ENCODE results near the gene AEN. TPM values are rescaled to one million over a fixed set of nuclear protein-coding genes. Genes with fewer than 3 reads are reported as not detected.

The AEN gene
- total RNA-seq, 1 donor from 2014 or later: 90.6 TPM

DNA sequence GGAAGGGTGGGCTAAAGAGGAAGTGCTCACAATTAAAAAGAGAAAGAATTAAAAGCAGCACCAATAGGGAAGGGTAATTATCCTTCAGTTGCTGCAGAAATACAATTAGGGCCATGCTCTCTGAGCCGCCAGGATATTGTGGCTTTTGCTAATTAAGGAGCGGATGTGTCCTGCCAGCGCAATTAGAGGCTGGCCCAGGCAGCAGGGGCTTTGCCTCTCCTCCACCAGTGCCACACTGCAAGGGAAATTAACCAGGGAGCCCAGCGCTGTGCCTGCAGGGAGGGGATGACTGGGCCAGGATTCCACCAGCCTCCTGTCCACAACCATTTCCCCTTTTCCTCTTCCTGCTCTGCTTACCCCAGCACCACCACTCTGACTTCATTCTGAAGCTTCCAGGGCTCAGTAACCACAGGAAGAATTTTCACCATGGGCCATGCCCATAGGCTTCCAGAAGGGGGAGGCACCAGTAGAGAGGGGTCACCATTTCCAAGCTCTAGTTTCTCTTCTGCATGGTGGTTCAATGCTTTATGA is 10.4 kb upstream of the AEN start:
- H3K36me3 ChIP-seq (ENCODE audit: insufficient read depth, low read length): no peaks in the 10 kb centered on the region
- no peaks in the 10 kb centered on the region for H4K20me1 ChIP-seq (ENCODE audit: insufficient read depth, low read length)
- H3K4me2 ChIP-seq (ENCODE audit: low read length): no peak overlapping the region
- H2AFZ ChIP-seq (ENCODE audit: low read depth, low read length): no peak overlapping the region
- no peak for TF ChIP-seq EZH2 (IDR thresholded peaks at IDR 0.05; ENCODE audit: insufficient read depth, low read length)
- TF ChIP-seq, protein P1, sequence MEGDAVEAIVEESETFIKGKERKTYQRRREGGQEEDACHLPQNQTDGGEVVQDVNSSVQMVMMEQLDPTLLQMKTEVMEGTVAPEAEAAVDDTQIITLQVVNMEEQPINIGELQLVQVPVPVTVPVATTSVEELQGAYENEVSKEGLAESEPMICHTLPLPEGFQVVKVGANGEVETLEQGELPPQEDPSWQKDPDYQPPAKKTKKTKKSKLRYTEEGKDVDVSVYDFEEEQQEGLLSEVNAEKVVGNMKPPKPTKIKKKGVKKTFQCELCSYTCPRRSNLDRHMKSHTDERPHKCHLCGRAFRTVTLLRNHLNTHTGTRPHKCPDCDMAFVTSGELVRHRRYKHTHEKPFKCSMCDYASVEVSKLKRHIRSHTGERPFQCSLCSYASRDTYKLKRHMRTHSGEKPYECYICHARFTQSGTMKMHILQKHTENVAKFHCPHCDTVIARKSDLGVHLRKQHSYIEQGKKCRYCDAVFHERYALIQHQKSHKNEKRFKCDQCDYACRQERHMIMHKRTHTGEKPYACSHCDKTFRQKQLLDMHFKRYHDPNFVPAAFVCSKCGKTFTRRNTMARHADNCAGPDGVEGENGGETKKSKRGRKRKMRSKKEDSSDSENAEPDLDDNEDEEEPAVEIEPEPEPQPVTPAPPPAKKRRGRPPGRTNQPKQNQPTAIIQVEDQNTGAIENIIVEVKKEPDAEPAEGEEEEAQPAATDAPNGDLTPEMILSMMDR (IDR thresholded peaks at IDR 0.05; ENCODE audit: insufficient read depth, low read depth, low read length): no peak
- FAIRE-seq: no peak
- Mint-ChIP-seq H3K27me3 (ENCODE audit: low read depth, unreplicated experiment) (peaks cover 42% of the 10 kb centered on the region), H3K9me3 (ENCODE audit: unreplicated experiment) (peaks cover 3% of the 10 kb centered on the region), H3K4me1 (ENCODE audit: low read depth, unreplicated experiment) (peaks cover 23% of the 10 kb centered on the region), H3K4me3 (ENCODE audit: unreplicated experiment) (no peak overlapping the region), H3K27ac (ENCODE audit: unreplicated experiment) (no peak overlapping the region), H3K36me3 (ENCODE audit: low read depth, unreplicated experiment) (peaks cover 2% of the 10 kb centered on the region)
- H3K4me3 ChIP-seq (ENCODE audit: insufficient read depth, low read depth, low read length): no peak overlapping the region
- H3K79me2 ChIP-seq (ENCODE audit: insufficient read depth, low read length): no peaks in the 10 kb centered on the region
- peaks cover 31% of the 10 kb centered on the region for H3K27me3 ChIP-seq (ENCODE audit: insufficient read depth, low read length)
- H3K27ac ChIP-seq (ENCODE audit: low read depth, low read length): no peak overlapping the region
- DNase-seq (ENCODE audit: low read depth): no peak
- H3K9ac ChIP-seq (ENCODE audit: low read length): no peak overlapping the region
- H3K4me1 ChIP-seq (ENCODE audit: insufficient read depth, low read length): peaks cover 9% of the 10 kb centered on the region
- no peaks in the 10 kb centered on the region for H3K9me3 ChIP-seq (ENCODE audit: insufficient read depth, low read depth, low read length)

GRCh38 chr15:88612186-88612796 is 8.8 kb upstream of the AEN start:
- H3K27me3 ChIP-seq (ENCODE audit: insufficient read depth, low read length): peaks cover 16% of the 10 kb centered on the region
- no peak for FAIRE-seq
- Mint-ChIP-seq H3K4me1 (ENCODE audit: low read depth, unreplicated experiment) (peaks cover 23% of the 10 kb centered on the region), H3K4me3 (ENCODE audit: unreplicated experiment) (no peak overlapping the region), H3K27me3 (ENCODE audit: low read depth, unreplicated experiment) (peaks cover 27% of the 10 kb centered on the region), H3K36me3 (ENCODE audit: low read depth, unreplicated experiment) (peaks cover 2% of the 10 kb centered on the region), H3K27ac (ENCODE audit: unreplicated experiment) (peak overlapping the region; percentile 43), H3K9me3 (ENCODE audit: unreplicated experiment) (no peaks in the 10 kb centered on the region)
- H4K20me1 ChIP-seq (ENCODE audit: insufficient read depth, low read length): no peaks in the 10 kb centered on the region
- no peak for DNase-seq (ENCODE audit: low read depth)
- no peaks in the 10 kb centered on the region for H3K9me3 ChIP-seq (ENCODE audit: insufficient read depth, low read depth, low read length)
- H3K36me3 ChIP-seq (ENCODE audit: insufficient read depth, low read length): no peaks in the 10 kb centered on the region
- no peak overlapping the region for H3K4me3 ChIP-seq (ENCODE audit: insufficient read depth, low read depth, low read length)
- no peak overlapping the region for H3K9ac ChIP-seq (ENCODE audit: low read length)
- no peak overlapping the region for H3K27ac ChIP-seq (ENCODE audit: low read depth, low read length)
- TF ChIP-seq EZH2 (IDR thresholded peaks at IDR 0.05; ENCODE audit: insufficient read depth, low read length): no peak
- TF ChIP-seq, protein P1 (IDR thresholded peaks at IDR 0.05; ENCODE audit: insufficient read depth, low read depth, low read length): no peak
- no peaks in the 10 kb centered on the region for H3K79me2 ChIP-seq (ENCODE audit: insufficient read depth, low read length)
- H3K4me1 ChIP-seq (ENCODE audit: insufficient read depth, low read length): peaks cover 9% of the 10 kb centered on the region
- no peak overlapping the region for H2AFZ ChIP-seq (ENCODE audit: low read depth, low read length)
- H3K4me2 ChIP-seq (ENCODE audit: low read length): peak overlapping the region; percentile 63

All from astrocyte (in vitro differentiated cells and primary cell).